ENCODE measurements around the gene SMARCE1.
A peak's percentile ranks its signal among the peaks of the same experiment; 100 is the strongest.

Gene SMARCE1

DNA sequence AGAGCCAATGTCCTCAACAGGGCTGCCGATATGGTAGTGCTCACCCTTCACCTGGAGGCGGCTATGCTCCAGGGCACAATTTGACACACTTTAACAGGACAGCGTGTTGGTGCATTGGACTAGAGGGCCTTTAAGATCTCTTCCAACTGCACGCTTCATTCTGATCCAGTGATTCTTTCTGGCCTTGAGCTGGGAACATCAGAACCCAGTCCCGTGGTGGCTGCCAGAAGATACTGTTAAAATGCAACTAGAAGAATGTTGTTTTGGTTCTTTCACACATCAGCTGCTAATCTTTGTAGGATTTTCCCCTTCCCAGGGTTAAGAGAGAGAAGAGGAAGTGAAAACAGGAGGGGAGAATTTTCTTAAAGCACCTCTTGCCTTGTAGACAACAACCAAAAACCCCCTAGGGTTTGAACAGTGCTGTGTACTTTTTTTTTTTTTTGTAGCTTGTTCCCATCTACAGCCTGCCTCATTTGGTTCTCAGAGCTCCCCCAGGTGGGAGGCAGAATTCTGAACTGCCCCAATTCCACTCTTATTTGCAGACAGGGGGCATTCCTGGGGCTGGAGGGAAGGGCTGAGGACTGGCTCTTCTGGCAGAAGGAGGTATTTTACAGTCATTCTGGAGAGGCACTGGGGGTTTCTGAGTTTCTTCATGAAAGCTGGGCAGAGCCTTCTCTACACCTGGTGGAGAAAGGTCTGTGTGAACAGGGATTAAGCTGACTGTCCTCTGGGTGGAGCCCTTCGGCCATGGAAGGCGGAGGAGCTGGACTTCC, 32.4 kb downstream of the SMARCE1 start:
- DNase-seq (ENCODE audit: low read depth), result peak; percentile 16
- TF ChIP-seq CTCF (IDR thresholded peaks at IDR 0.05; ENCODE audit: low read depth, low read length, missing control alignments), result peak; percentile 53
- H3K4me3 ChIP-seq (ENCODE audit: low read depth, low read length), result no peak overlapping the region
- in situ Hi-C loops (cut with HindIII; ENCODE audit: low sequenced_read_pairs), result no loop called here

GRCh38 chr17:40614431-40615067, 33.1 kb downstream of the SMARCE1 start:
- no peak for DNase-seq (ENCODE audit: low read depth)
- no peak for TF ChIP-seq CTCF (IDR thresholded peaks at IDR 0.05; ENCODE audit: low read depth, low read length, missing control alignments)
- H3K4me3 ChIP-seq (ENCODE audit: low read depth, low read length), result no peak overlapping the region

GRCh38 chr17:40613467-40614154, 34.0 kb downstream of the SMARCE1 start:
- no peak for TF ChIP-seq CTCF (IDR thresholded peaks at IDR 0.05; ENCODE audit: low read depth, low read length, missing control alignments)
- in situ Hi-C loops (cut with HindIII; ENCODE audit: low sequenced_read_pairs), result no loop called here

More at GRCh38 chr17:40614431-40615067, 33.1 kb downstream of the SMARCE1 start:
- in situ Hi-C loops (cut with HindIII; ENCODE audit: low sequenced_read_pairs), result no loop called here

DNA sequence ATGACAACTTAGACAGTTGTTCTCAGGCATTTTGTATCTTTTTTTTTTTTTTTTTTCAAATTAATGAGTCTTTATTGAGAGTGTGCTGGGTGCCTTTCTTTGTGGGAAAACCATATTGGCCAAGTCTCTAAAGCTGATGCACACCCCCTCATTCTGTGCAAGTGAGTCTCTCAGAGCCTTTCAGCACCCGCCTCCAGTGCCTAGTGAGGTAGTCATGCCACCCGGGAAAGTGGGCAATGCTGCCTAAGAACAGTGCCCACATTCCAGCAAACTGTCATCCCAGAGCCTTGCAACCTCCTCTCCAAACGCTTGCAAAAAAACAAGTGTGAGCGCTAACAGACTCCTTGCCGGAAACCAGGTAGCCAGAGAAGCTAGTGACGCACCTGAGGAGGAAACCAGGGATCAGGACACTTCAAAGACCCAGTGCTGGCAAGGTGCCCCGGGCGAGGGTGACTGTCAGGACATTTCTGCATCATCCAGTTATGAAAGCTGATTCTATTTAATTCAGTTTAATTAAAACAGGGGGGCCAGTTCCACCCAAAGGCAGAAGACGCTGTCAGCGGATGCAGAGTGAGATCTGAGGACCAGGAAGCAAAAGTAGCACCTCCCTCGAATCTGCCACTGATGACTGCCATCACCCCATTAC, 34.9 kb downstream of the SMARCE1 start:
- DNase-seq (ENCODE audit: low read depth), result no peak
- no peak overlapping the region for H3K4me3 ChIP-seq (ENCODE audit: low read depth, low read length)
- in situ Hi-C loops (cut with HindIII; ENCODE audit: low sequenced_read_pairs), result no loop called here
- no peak for TF ChIP-seq CTCF (IDR thresholded peaks at IDR 0.05; ENCODE audit: low read depth, low read length, missing control alignments)

More at GRCh38 chr17:40613467-40614154, 34.0 kb downstream of the SMARCE1 start:
- no peak for DNase-seq (ENCODE audit: low read depth)
- H3K4me3 ChIP-seq (ENCODE audit: low read depth, low read length), result no peak overlapping the region

DNA sequence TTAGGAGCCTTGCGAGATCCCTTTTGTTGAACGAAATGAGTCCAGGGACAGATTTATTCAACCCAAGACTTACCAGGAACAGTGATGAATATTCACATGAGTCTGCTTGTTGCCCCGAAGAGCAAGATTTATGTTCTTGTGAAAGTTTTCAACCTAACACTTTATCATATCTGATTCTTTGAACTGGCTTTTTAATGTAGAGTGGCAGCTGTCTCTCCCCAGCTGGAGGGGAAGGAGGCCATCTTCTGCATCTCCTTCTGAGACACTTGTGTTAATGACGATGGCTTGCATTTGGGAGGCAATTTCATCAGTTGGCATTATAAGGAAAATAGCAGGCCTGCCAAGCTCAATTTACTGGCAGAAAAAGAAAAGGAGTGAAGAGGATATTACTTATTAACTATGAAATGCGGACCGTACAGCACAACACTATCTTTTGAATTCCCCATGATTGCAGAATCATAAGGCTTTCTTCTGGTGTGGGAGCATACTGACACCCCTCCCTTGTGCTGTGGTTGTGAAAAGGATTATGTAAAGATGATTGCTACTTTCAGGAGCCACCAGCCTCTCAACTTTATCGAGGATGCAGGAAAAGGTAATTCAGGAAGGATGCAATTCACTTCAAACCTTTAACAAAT, 35.7 kb downstream of the SMARCE1 start:
- DNase-seq (ENCODE audit: low read depth), result no peak
- in situ Hi-C loops (cut with HindIII; ENCODE audit: low sequenced_read_pairs), result no loop called here
- TF ChIP-seq CTCF (IDR thresholded peaks at IDR 0.05; ENCODE audit: low read depth, low read length, missing control alignments), result no peak
- H3K4me3 ChIP-seq (ENCODE audit: low read depth, low read length), result no peak overlapping the region

DNA sequence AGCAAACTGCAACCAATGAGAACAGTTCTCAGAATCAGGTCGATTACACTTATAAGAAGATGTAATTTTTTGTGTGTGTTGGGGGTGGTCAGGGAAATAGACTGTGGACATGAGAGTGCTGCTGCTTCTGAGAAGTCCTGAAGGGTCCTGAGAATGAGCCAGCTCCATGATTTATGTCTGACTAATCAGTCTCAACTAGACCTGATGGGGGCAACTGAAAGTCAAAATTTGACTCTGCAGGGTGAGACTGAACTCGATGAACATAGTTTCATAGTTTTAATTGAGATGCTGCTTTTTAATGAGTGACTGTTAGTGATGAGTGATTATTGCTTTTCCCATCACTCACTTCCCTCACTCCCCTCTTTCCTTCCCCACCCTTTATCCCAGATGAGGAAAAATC, 37.3 kb downstream of the SMARCE1 start:
- in situ Hi-C loops (cut with HindIII; ENCODE audit: low sequenced_read_pairs), result no loop called here
- no peak overlapping the region for H3K4me3 ChIP-seq (ENCODE audit: low read depth, low read length)
- no peak for TF ChIP-seq CTCF (IDR thresholded peaks at IDR 0.05; ENCODE audit: low read depth, low read length, missing control alignments)
- no peak for DNase-seq (ENCODE audit: low read depth)
